Activated T-helper 1 cell treated with anti-CD3 and anti-CD28 coated beads, Interleukin-12 subunit alpha, Interleukin-12 subunit beta, Interleukin-2, Interleukin-4 antibody, amounts not matched to agents 30 ng/mL and 10 ng/mL and 1 ng/mL, durations not matched to agents 14 hours and 24 hours and 36 hours (primary cell): ENCODE data around the gene TAB2. TPM values are rescaled to one million over a fixed set of nuclear protein-coding genes. Genes with fewer than 3 reads are reported as not detected.
A peak's percentile ranks its signal among the peaks of the same experiment; 100 is the strongest.
"Not testable (repeated sequence)": the region's sequence is repeated elsewhere in the genome, so short reads cannot be mapped to it uniquely, and the experiment has no call there.

ENCODE experiments used
- DNase-seq: peaks from one replicate; pipeline ENCODE4 v3.0.0; 2021; ENCODE audit warnings: low spot score
- H3K27ac Mint-ChIP-seq: one replicate; pipeline ENCODE4 v1.8.0; 2021; ENCODE audit warnings: mild to moderate bottlenecking, mixed read lengths
- H3K27me3 Mint-ChIP-seq: one replicate; pipeline ENCODE4 v1.8.0; 2022; ENCODE audit warnings: mild to moderate bottlenecking, moderate library complexity, mixed read lengths; ENCODE audit not compliant: insufficient read depth
- H3K36me3 Mint-ChIP-seq: one replicate; pipeline ENCODE4 v1.8.0; 2021; ENCODE audit warnings: low read depth, mixed read lengths
- H3K4me1 Mint-ChIP-seq: one replicate; pipeline ENCODE4 v1.8.0; 2021; ENCODE audit warnings: low read depth, mixed read lengths
- H3K4me3 Mint-ChIP-seq: one replicate; pipeline ENCODE4 v1.8.0; 2021; ENCODE audit warnings: mild to moderate bottlenecking, moderate library complexity, mixed read lengths
- H3K9me3 Mint-ChIP-seq: one replicate; pipeline ENCODE4 v1.8.0; 2021; ENCODE audit warnings: mixed read lengths
- intact Hi-C: fragments of 100-400 bp; cut with micrococcal nuclease; formaldehyde crosslinking; loops from one replicate; pipeline ENCODE4 v1.15.1; 2024
- total RNA-seq: library from RNA; stranded (reverse); gene quantifications from 2 replicates; pipeline ENCODE4 v1.2.3, GENCODE V29; 2022

The TAB2 gene
- total RNA-seq, 1 donor from 2014 or later: 157 TPM

DNA sequence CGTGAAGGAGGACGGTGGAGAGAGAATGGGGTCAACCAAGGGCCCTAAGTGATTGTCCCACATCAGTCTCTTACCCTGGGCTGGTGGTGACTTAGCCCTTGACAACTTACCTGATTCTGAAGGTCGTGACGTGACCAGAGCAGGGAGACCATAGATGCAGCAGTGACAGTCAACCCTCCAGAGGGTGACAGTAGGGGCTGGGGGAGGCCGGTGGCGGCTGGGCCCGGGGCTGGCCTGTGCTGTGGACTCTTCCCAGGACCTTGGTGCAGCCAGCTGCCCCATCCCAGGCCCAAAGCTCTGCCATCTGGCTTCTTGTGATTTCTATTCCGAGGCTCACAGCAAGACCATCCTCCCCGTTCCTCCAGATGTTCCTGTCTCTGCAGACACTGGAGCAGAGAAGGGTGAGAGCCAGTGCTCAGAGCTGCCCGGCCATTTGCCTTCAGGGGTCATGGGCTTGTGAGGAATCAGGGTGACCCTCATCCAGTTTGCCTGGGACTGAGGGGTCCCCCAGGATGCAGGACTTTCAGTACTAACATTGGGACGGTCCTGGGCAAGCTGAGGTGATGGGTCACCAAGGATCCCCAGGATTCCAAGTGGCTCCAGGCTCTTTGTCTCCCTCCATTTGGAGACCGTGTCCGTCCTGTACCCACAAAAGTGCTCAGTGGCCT, 118.5 kb downstream of the TAB2 start:
- Mint-ChIP-seq H3K9me3 (no peaks in the 10 kb centered on the region), H3K36me3 (peaks cover 2% of the 10 kb centered on the region), H3K27ac (no peak overlapping the region), H3K4me3 (no peak overlapping the region), H3K27me3 (no peaks in the 10 kb centered on the region), H3K4me1 (peaks cover 49% of the 10 kb centered on the region)
- DNase-seq: no peak
- intact Hi-C loops: no loop called here

DNA sequence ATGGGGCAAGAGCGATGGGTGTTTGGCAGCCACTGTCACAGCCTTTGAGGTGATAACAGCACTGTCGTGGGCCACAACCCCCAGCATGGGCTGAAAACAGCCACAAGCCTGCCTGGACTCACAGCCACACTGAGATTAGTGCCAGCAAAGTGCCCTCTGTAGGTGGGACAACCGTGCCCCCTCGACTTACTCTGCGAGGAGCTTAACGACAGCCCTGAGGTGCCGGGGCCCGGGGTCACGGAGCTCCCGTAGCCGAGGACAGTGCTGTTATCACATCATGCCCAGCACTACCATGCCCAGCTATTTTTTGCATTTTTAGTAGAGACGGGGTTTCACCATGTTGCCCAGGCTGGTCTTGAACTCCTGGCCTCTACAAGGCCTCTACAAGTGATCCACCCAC, 119.1 kb downstream of the TAB2 start:
- DNase-seq: no peak
- H3K27ac Mint-ChIP-seq: no peak overlapping the region
- peaks cover 2% of the 10 kb centered on the region for H3K36me3 Mint-ChIP-seq
- no peak overlapping the region for H3K4me3 Mint-ChIP-seq
- intact Hi-C loops: no loop called here
- H3K9me3 Mint-ChIP-seq: no peaks in the 10 kb centered on the region
- H3K27me3 Mint-ChIP-seq: no peaks in the 10 kb centered on the region
- peaks cover 49% of the 10 kb centered on the region for H3K4me1 Mint-ChIP-seq

DNA sequence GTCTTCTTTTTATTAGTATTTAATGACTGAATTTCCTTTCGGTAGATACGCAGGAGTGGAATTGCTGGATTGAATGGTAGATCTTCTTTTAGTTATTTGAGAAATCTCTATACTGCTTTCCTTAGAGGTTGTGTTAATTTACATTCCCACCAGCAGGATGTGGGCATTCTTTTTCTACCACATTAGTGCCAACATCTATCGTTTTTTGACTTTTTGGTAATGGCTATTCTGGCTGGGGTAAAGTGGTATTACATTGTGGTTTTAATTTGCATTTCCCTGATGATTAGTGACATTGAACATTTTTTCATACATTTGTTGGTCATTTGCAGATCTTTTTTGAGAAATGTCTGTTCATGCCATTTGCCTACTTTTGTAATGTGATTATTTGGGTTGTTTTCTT, 119.7 kb downstream of the TAB2 start:
- DNase-seq: no peak
- Mint-ChIP-seq H3K36me3 (peaks cover 2% of the 10 kb centered on the region), H3K4me3 (no peak overlapping the region), H3K27me3 (no peaks in the 10 kb centered on the region), H3K4me1 (peaks cover 44% of the 10 kb centered on the region), H3K9me3 (no peaks in the 10 kb centered on the region), H3K27ac (peak overlapping the region; percentile 8)
- intact Hi-C loops: no loop called here

DNA sequence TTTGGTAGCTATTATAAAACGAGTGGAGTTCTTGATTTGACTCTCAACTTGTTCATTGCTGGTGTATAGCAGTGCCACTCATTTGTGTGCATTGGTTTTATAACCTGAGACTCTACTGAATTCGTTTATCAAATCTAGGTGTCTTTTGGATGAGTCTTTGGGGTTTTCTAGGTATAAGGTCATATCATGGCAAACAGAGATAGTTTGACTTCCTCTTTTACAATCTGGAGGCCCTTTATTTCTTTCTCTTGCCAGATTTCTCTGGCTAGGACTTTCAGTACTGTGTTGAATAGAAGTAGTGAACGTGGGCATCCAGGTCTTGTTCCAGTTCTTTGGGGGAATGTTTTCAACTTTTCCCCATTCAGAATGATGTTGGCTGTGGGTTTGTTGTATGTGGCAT, 121.3 kb downstream of the TAB2 start:
- Mint-ChIP-seq H3K27ac (no peak overlapping the region), H3K36me3 (peaks cover 2% of the 10 kb centered on the region), H3K9me3 (no peaks in the 10 kb centered on the region), H3K4me1 (peaks cover 35% of the 10 kb centered on the region), H3K4me3 (no peak overlapping the region), H3K27me3 (no peaks in the 10 kb centered on the region)
- no peak for DNase-seq
- intact Hi-C loops: no loop called here

DNA sequence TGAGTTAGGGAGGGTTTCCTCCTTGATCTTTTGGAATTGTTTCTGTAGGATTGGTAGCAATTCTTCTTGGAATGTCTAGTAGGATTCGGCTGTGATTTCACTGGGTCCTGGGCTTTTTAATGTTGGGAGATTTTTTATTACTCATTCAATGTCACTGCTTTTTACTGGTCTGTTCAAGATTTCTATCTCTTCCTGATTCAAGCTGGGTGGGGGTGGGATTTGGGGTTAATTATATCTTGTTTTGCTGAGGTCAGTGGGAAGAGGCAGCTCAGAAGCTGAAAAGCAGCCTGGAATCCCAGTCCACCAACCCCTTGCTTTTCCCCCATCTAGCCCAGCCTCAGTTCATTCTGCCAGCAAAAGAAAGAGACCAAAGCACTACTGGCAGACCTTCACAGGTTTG, 122.1 kb downstream of the TAB2 start:
- no peaks in the 10 kb centered on the region for H3K9me3 Mint-ChIP-seq
- H3K4me3 Mint-ChIP-seq: no peak overlapping the region
- peaks cover 30% of the 10 kb centered on the region for H3K4me1 Mint-ChIP-seq
- H3K27ac Mint-ChIP-seq: no peak overlapping the region
- no peak for DNase-seq
- peaks cover 2% of the 10 kb centered on the region for H3K36me3 Mint-ChIP-seq
- no peaks in the 10 kb centered on the region for H3K27me3 Mint-ChIP-seq
- intact Hi-C loops: no loop called here

DNA sequence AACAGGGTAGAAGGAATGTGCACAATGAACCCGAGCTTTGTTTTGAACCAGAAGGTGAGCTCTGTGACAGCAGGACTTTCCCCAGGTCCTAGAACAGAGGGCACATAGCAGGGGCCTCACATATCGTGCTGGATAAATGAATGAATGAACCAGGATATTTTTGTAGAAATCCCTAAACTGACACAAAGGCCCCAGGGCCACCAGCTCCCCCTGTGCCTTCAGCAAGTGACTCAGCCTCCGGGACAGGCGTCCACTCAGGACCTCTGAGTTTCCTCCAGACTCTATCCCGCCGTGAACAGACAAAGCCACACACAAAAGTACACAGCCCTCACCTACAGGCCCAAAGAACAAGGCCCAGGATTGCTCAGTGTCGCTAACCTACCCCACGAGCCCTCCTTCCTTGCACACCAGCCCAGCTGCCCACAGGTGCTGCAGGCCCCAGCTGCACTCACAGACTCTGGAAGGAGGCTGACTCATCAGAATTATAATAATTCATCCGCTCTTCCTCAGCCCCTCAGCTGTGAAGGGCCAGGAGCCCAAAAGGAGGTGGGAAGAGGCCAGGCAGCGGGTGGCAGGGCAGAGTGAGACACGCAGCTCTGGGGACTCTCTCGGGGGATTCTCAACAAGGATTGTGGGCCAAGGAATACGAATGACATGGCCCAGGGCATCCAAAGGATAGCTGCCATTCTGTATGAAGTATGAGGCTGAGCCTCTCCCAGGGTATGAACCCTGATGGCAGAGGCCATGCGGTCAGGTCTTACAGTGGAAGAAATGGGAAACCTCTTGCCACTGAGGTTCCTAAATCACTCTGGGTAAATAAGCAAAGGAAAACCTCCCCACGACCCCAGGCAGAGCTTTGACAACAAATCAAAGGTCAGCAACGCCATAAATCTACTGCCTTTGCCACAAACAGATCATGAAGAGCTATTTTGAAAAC, 123.5 kb downstream of the TAB2 start:
- no peaks in the 10 kb centered on the region for H3K27me3 Mint-ChIP-seq
- intact Hi-C loops: no loop called here

DNA sequence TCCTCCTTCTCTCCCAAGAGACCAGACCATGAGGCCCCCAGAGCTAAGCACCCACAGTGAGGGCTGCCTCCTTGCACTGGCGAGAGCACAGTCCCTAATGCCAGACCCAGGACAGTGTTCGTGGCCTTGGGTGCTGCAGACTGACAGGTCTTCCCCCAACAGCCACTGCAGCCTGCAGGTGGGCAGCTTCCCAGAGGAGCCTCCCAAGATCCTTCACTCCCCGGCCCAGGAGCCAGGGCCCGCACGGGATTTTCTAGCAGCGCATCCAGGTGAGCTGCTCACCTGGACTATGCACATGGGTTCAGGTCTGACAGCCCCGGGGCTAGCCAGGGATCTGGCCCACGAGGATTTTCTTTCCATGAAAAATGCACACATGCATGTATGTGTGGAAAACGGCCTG, 124.2 kb downstream of the TAB2 start:
- peaks cover 8% of the 10 kb centered on the region for H3K36me3 Mint-ChIP-seq
- DNase-seq: no peak
- no peaks in the 10 kb centered on the region for H3K27me3 Mint-ChIP-seq
- intact Hi-C loops: no loop called here
- no peak overlapping the region for H3K4me3 Mint-ChIP-seq
- H3K4me1 Mint-ChIP-seq: peaks cover 36% of the 10 kb centered on the region
- no peaks in the 10 kb centered on the region for H3K9me3 Mint-ChIP-seq
- no peak overlapping the region for H3K27ac Mint-ChIP-seq

More for the DNA sequence above, 123.5 kb downstream of the TAB2 start:
- Mint-ChIP-seq H3K9me3 (no peaks in the 10 kb centered on the region), H3K4me1 (peaks cover 36% of the 10 kb centered on the region), H3K36me3 (peaks cover 4% of the 10 kb centered on the region), H3K27ac (no peak overlapping the region), H3K4me3 (no peak overlapping the region)
- no peak for DNase-seq

DNA sequence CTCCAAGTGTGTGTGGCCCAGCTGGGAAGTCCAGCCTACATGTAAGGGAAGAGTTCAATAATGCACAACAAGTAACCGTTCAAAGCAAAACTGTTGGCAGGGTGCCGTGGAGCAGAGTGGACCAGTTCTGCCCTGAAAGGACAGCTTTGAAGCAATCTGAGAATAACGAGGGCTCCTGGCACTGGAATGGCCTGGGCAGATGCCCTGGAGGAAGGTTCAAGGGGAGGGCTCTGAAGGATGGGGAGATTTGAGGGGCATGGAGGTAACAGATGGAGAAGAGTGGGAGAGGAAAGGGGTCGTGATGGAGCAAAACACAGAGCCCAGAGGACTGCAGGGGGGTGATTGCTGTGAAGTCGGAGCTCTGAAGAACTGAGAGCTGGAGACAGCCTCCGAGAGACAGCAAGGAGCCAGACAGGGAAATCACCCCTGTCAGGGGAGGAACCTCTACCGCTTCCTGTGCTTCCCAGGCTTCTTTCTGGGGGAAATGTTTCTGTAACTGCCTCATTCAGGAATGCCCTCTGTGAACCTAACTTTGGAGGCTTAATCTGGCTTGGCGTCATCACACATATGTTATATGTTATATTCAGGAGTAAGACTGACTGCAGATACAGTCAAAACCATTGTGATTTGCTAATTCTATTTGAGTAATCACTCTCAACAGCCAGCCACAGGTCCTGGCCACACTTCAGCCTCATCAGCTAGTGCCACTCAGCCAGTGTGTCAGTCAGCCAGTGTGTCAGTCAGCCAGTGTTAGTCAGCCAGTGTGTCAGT, 126.1 kb downstream of the TAB2 start:
- H3K27me3 Mint-ChIP-seq: no peaks in the 10 kb centered on the region
- peak overlapping the region; percentile 40 for H3K27ac Mint-ChIP-seq
- peaks cover 19% of the 10 kb centered on the region for H3K4me1 Mint-ChIP-seq
- DNase-seq: no peak
- H3K9me3 Mint-ChIP-seq: no peaks in the 10 kb centered on the region
- H3K4me3 Mint-ChIP-seq: no peak overlapping the region
- H3K36me3 Mint-ChIP-seq: peaks cover 10% of the 10 kb centered on the region
- intact Hi-C loops: no loop called here

DNA sequence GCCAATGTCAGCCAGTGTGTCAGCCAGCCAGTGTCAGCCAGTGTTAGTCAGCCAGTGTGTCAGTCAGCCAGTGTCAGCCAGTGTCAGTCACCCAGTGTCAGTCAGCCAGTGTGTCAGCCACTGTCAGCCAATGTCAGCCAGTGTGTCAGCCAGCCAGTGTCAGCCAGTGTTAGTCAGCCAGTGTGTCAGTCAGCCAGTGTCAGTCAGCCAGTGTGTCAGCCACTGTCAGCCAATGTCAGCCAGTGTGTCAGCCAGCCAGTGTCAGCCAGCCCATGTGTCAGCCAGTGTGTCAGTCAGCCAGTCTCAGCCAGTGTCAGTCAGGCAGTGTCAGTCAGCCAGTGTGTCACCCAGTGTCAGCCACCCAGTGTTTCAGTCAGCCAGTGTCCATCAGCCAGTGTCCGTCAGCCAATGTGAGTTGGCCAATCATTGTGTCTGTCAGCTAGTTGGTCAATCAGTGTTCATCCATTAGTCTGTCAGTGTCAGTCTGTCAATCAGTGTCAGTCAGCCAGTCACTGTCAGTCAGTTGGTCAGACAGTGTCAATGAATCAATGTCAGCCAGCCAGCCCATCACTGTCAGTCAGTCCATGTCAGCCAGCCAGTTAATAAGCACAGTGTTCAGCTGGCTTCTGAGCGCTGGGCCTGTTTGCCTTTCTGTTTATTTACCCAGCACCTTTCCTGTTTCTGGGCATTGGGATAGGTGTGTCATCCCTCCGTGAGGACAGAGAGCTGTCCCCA, 127.0 kb downstream of the TAB2 start:
- H3K4me1 Mint-ChIP-seq, H3K9me3 Mint-ChIP-seq, H3K27ac Mint-ChIP-seq, H3K27me3 Mint-ChIP-seq, DNase-seq, H3K4me3 Mint-ChIP-seq, intact Hi-C loops: not testable (repeated sequence)
- H3K36me3 Mint-ChIP-seq: peaks cover 15% of the 10 kb centered on the region

DNA sequence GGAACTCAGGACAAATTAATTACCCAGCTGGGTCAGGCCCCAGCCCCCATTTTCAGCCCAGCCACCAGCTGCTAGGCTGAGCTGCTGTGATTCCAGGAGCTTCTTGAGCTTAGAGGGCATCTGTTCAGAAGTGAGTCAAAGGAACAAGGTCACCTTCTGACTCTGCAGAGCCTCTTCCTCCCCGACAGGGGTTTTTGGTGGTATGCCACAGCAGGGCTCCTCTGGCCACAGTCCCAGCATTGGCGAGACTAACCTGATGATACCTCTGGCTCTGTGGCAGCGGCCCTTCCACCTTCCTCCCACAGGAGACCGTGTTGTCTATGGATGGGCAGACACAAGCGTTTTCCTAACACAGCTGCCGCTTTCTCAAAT, 127.6 kb downstream of the TAB2 start:
- Mint-ChIP-seq H3K4me3 (no peak overlapping the region), H3K27me3 (no peaks in the 10 kb centered on the region), H3K27ac (peak overlapping the region; percentile 44), H3K4me1 (peaks cover 5% of the 10 kb centered on the region), H3K36me3 (peaks cover 21% of the 10 kb centered on the region), H3K9me3 (no peaks in the 10 kb centered on the region)
- intact Hi-C loops: no loop called here
- DNase-seq: no peak

DNA sequence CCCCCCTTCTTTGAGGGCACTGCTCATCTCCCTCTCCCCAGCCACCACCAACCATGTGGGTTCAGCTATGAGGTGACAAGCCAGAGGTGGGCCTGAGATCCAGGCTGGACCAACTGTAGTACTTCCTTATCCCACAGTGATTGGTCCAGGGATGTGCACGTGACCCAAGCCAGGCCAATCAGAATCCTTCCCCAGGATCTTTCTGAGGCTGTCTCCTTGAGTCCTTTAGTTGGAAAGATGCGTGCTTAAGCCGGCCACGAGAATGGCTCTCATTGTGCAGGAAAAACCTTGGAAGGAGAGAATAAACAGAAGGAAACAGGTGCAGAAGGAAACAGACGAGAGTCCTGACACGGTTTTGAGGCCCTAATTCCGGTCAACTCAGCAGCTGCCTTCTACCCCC, 128.1 kb downstream of the TAB2 start:
- Mint-ChIP-seq H3K4me1 (peaks cover 5% of the 10 kb centered on the region), H3K9me3 (no peaks in the 10 kb centered on the region), H3K4me3 (no peak overlapping the region), H3K27ac (peak overlapping the region; percentile 44), H3K27me3 (no peaks in the 10 kb centered on the region), H3K36me3 (peaks cover 23% of the 10 kb centered on the region)
- DNase-seq: no peak
- intact Hi-C loops: no loop called here

DNA sequence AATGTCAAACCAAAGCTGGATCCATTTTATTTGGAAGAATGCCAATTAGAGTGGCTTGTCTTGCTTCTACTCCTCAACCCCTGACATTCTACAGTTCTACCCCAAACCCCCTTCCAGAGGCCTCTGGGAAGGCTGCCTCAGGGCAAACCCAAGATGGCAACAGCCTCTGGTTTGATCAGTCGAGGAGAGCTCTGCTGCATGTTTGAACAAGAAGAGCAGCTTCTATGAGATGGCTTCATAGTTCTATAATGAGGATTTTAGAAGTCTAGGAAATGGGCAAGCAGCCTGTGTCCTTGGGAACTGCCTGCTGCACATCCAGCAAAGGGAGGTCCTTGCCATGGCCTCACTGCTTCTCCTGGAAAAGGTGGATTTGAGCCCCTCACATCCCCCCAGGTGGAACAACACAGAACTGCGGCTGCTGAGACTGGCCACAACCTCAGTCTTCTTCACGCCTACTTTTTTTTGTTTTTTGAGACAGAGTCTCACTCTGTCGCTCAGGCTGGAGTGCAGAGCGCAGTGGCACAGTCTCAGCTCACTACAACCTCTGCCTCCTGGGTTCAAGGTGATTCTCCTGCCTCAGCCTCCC, 129.4 kb downstream of the TAB2 start:
- Mint-ChIP-seq H3K36me3 (peaks cover 23% of the 10 kb centered on the region), H3K27ac (peak overlapping the region; percentile 40), H3K27me3 (no peaks in the 10 kb centered on the region), H3K9me3 (no peaks in the 10 kb centered on the region), H3K4me1 (peaks cover 5% of the 10 kb centered on the region), H3K4me3 (no peak overlapping the region)
- intact Hi-C loops: no loop called here
- no peak for DNase-seq
